Karpas-422 (cell line): ENCODE results near the gene MPHOSPH6. TPM values are rescaled to one million over a fixed set of nuclear protein-coding genes. Genes with fewer than 3 reads are reported as not detected.
A peak's percentile ranks its signal among the peaks of the same experiment; 100 is the strongest.
"Not testable (repeated sequence)": the region's sequence is repeated elsewhere in the genome, so short reads cannot be mapped to it uniquely, and the experiment has no call there.

ENCODE experiments used
- DNase-seq: peaks from one replicate; pipeline ENCODE4 v3.0.0-alpha.2; 2015
- H2AFZ ChIP-seq: fragments of 200-600 bp; sonication (generic); 2 replicates; pipeline ENCODE4 v1.6.1; 2014; ENCODE audit warnings: antibody characterized with exemption, low read length, mixed read lengths
- H3K27ac ChIP-seq: fragments of 200-600 bp; sonication (generic); 2 replicates; pipeline ENCODE4 v1.5.1; 2014; ENCODE audit warnings: mild to moderate bottlenecking, low read length, moderate library complexity
- H3K27me3 ChIP-seq: fragments of 200-600 bp; sonication (generic); 2 replicates; pipeline ENCODE4 v1.6.1; 2014; ENCODE audit warnings: low read length, mixed read lengths
- H3K36me3 ChIP-seq: fragments of 200-600 bp; sonication (generic); 2 replicates; pipeline ENCODE4 v1.6.1; 2014; ENCODE audit warnings: low read length, mixed read lengths; ENCODE audit not compliant: insufficient read depth
- H3K4me1 ChIP-seq: fragments of 200-600 bp; sonication (generic); 2 replicates; pipeline ENCODE4 v1.6.1; 2014; ENCODE audit warnings: mild to moderate bottlenecking, low read length, mixed read lengths
- H3K4me2 ChIP-seq: fragments of 200-600 bp; sonication (generic); 2 replicates; pipeline ENCODE4 v1.6.1; 2014; ENCODE audit warnings: low read length, low read depth, mild to moderate bottlenecking; ENCODE audit not compliant: poor library complexity, severe bottlenecking
- H3K4me3 ChIP-seq: fragments of 200-600 bp; sonication (generic); 2 replicates; pipeline ENCODE4 v1.5.1; 2014; ENCODE audit warnings: mild to moderate bottlenecking, antibody characterized with exemption, low read length, mixed read lengths
- H3K79me2 ChIP-seq: fragments of 200-600 bp; sonication (generic); 2 replicates; pipeline ENCODE4 v1.6.1; 2014; ENCODE audit warnings: mild to moderate bottlenecking, low read length, mixed read lengths
- H3K9ac ChIP-seq: fragments of 200-600 bp; sonication (generic); 2 replicates; pipeline ENCODE4 v1.6.0; 2014; ENCODE audit warnings: low read length
- H3K9me2 ChIP-seq: fragments of 200-600 bp; sonication (generic), shearing (Covaris generic); replicated peaks from 2 replicates; pipeline ENCODE4 v1.6.0; 2014; ENCODE audit warnings: mild to moderate bottlenecking, low read length, moderate library complexity; ENCODE audit not compliant: insufficient read depth
- H3K9me3 ChIP-seq: fragments of 300-700, 200-600 bp; sonication (generic); 2 replicates; pipeline ENCODE4 v1.6.1; 2014; ENCODE audit warnings: low read length, mixed read lengths
- H4K20me1 ChIP-seq: fragments of 200-600 bp; sonication (generic); 2 replicates; pipeline ENCODE4 v1.6.1; 2014; ENCODE audit warnings: mild to moderate bottlenecking, antibody characterized with exemption, low read length, low read depth; ENCODE audit not compliant: insufficient read depth
- total RNA-seq: library from RNA; depleted of rRNA; stranded (reverse); fragments of >200 nt; shearing (Covaris generic); gene quantifications from 2 replicates; pipeline ENCODE4 v1.2.3, GENCODE V29; 2014; ENCODE audit warnings: low replicate concordance; rRNA removed

The MPHOSPH6 gene
- 22.2 and 31.2 TPM in 2 replicates for total RNA-seq

- 0 out of 2 replicates have a peak within 1 kb of the TSS, but pooled peaks have one; percentile 4 for H3K27ac ChIP-seq
- H3K4me3 ChIP-seq = peak within 1 kb of the TSS; percentile 71
- H3K79me2 ChIP-seq = peaks cover 47% of the 10 kb centered on the region
- H4K20me1 ChIP-seq = peaks cover 4% of the 10 kb centered on the region
- peak within 1 kb of the TSS; percentile 78 for H3K9ac ChIP-seq
- peak within 1 kb of the TSS; percentile 85 for H3K4me2 ChIP-seq
- DNase-seq = peak; percentile 98
- peaks cover 17% of the 10 kb centered on the region for H3K4me1 ChIP-seq
- H3K36me3 ChIP-seq = peaks cover 17% of the 10 kb centered on the region
- no peaks in the 10 kb centered on the region for H3K9me2 ChIP-seq
- H3K9me3 ChIP-seq = no peaks in the 10 kb centered on the region
- H3K27me3 ChIP-seq = no peaks in the 10 kb centered on the region
- peak within 1 kb of the TSS; percentile 100 for H2AFZ ChIP-seq
Measured at GRCh38 chr16:82169861-82170845, at the start of gene MPHOSPH6. MPHOSPH6 (minus strand) TSS chr16:82170224; CDS start chr16:82170175, 49 bp downstream.

GRCh38 chr16:82219298-82219697 lies 49.3 kb upstream of the MPHOSPH6 start:
- Histone ChIP-seq H3K4me2 (no peak overlapping the region), H3K27ac (no peak overlapping the region), H3K4me3 (no peak overlapping the region), H3K9me3 (no peaks in the 10 kb centered on the region), H3K27me3 (no peaks in the 10 kb centered on the region), H4K20me1 (no peaks in the 10 kb centered on the region), H3K9me2 (no peaks in the 10 kb centered on the region), H3K79me2 (no peaks in the 10 kb centered on the region), H3K36me3 (no peaks in the 10 kb centered on the region), H2AFZ (no peak overlapping the region), H3K4me1 (no peaks in the 10 kb centered on the region), H3K9ac (no peak overlapping the region)
- no peak for DNase-seq

GRCh38 chr16:82209314-82209713 lies 39.3 kb upstream of the MPHOSPH6 start:
- H3K4me2 ChIP-seq, H4K20me1 ChIP-seq, H3K36me3 ChIP-seq, H3K4me1 ChIP-seq, H3K27me3 ChIP-seq, H3K27ac ChIP-seq, H3K4me3 ChIP-seq, H3K9me2 ChIP-seq, H3K79me2 ChIP-seq, H2AFZ ChIP-seq, DNase-seq, H3K9ac ChIP-seq, H3K9me3 ChIP-seq: not testable (repeated sequence)

GRCh38 chr16:82203198-82203597 lies 33.2 kb upstream of the MPHOSPH6 start:
- Histone ChIP-seq H3K4me1 (no peaks in the 10 kb centered on the region), H3K4me2 (no peak overlapping the region), H3K4me3 (no peak overlapping the region), H3K36me3 (no peaks in the 10 kb centered on the region), H2AFZ (no peak overlapping the region), H3K27me3 (no peaks in the 10 kb centered on the region), H3K9ac (no peak overlapping the region), H3K9me2 (no peaks in the 10 kb centered on the region), H3K9me3 (no peaks in the 10 kb centered on the region), H4K20me1 (no peaks in the 10 kb centered on the region), H3K27ac (no peak overlapping the region), H3K79me2 (no peaks in the 10 kb centered on the region)
- DNase-seq = no peak

GRCh38 chr16:82201926-82202325 lies 31.9 kb upstream of the MPHOSPH6 start:
- Histone ChIP-seq H3K4me2 (no peak overlapping the region), H3K79me2 (no peaks in the 10 kb centered on the region), H4K20me1 (no peaks in the 10 kb centered on the region), H3K4me1 (no peaks in the 10 kb centered on the region), H3K9me2 (no peaks in the 10 kb centered on the region), H3K27ac (no peak overlapping the region), H3K9ac (no peak overlapping the region), H2AFZ (no peak overlapping the region), H3K36me3 (no peaks in the 10 kb centered on the region), H3K4me3 (no peak overlapping the region), H3K27me3 (no peaks in the 10 kb centered on the region), H3K9me3 (no peaks in the 10 kb centered on the region)
- no peak for DNase-seq

- Histone ChIP-seq H2AFZ (no peak overlapping the region), H3K4me1 (no peaks in the 10 kb centered on the region), H3K9ac (no peak overlapping the region), H3K36me3 (no peaks in the 10 kb centered on the region), H3K9me3 (no peaks in the 10 kb centered on the region), H3K9me2 (no peaks in the 10 kb centered on the region), H4K20me1 (no peaks in the 10 kb centered on the region), H3K27me3 (no peaks in the 10 kb centered on the region), H3K4me2 (no peak overlapping the region), H3K4me3 (no peak overlapping the region), H3K79me2 (no peaks in the 10 kb centered on the region), H3K27ac (no peak overlapping the region)
- DNase-seq = no peak
Measured at GRCh38 chr16:82201351-82201750, 31.3 kb upstream of the MPHOSPH6 start.

- no peaks in the 10 kb centered on the region for H3K79me2 ChIP-seq
- no peak for DNase-seq
- no peak overlapping the region for H3K27ac ChIP-seq
- no peak overlapping the region for H3K4me3 ChIP-seq
- H3K27me3 ChIP-seq = no peaks in the 10 kb centered on the region
- H3K4me2 ChIP-seq = no peak overlapping the region
- H3K9me3 ChIP-seq = no peaks in the 10 kb centered on the region
- H3K4me1 ChIP-seq = no peaks in the 10 kb centered on the region
- H2AFZ ChIP-seq = no peak overlapping the region
- H3K9me2 ChIP-seq = no peaks in the 10 kb centered on the region
- H3K9ac ChIP-seq = no peak overlapping the region
- no peaks in the 10 kb centered on the region for H4K20me1 ChIP-seq
- H3K36me3 ChIP-seq = no peaks in the 10 kb centered on the region
Measured at GRCh38 chr16:82199209-82199608, 29.2 kb upstream of the MPHOSPH6 start.

- Histone ChIP-seq H3K9me3 (no peaks in the 10 kb centered on the region), H3K9me2 (no peaks in the 10 kb centered on the region), H3K79me2 (no peaks in the 10 kb centered on the region), H3K27ac (no peak overlapping the region), H3K4me3 (no peak overlapping the region), H3K36me3 (no peaks in the 10 kb centered on the region), H3K4me2 (no peak overlapping the region), H2AFZ (no peak overlapping the region), H4K20me1 (no peaks in the 10 kb centered on the region), H3K9ac (no peak overlapping the region), H3K4me1 (no peaks in the 10 kb centered on the region), H3K27me3 (no peaks in the 10 kb centered on the region)
- no peak for DNase-seq
Measured at GRCh38 chr16:82197540-82198240, 27.7 kb upstream of the MPHOSPH6 start.
